A549 (cell line): Measurements from ENCODE around the gene NDUFA8. TPM values are rescaled to one million over a fixed set of nuclear protein-coding genes. Genes with fewer than 3 reads are reported as not detected.

ENCODE experiments used
- ATAC-seq, 2 experiments: fragments of 200-7000 bp in 1 of 2; fragments of >200 bp in 1 of 2; cut with Nextera tagmentation in 1 of 2; cut with Tn5 transposase in 1 of 2; 3 replicates each; pipeline versions ENCODE4 v1.8.0 to v1.9.1; 2018 to 2020; ENCODE audit warnings: mild to moderate bottlenecking in 1 of 2, moderate library complexity in 1 of 2
- CTCF ChIA-PET: fragments of 300-600 bp; sonication (Branson Sonifier 250); formaldehyde crosslinking; extraction: SDS; loops from one replicate; lab custom pipeline; 2021; ENCODE audit warnings: antibody characterized with exemption, inconsistent platforms; lab: Yijun Ruan, JAX
- POLR2A ChIA-PET: fragments of 350-600 bp; formaldehyde crosslinking; extraction: SDS; loops from one replicate; lab custom pipeline; 2021; ENCODE audit warnings: antibody characterized with exemption, inconsistent platforms; lab: Yijun Ruan, JAX
- DNase-seq, 2 experiments: peaks; one replicate each; pipeline versions ENCODE4 v3.0.0 to v3.0.0-alpha.2; 2011 to 2016; ENCODE audit warnings: low read depth in 1 of 2, low spot score in 1 of 2
- FAIRE-seq: peaks from 2 replicates; lab custom pipeline; 2011; peaks lifted over from hg19 to GRCh38; lab: Jason Lieb, UNC
- H3K27ac ChIP-seq, 2 experiments: fragments of >200 bp; sonication (Bioruptor Twin); formaldehyde crosslinking; 3 replicates each; pipeline ENCODE4 v1.5.1; 2016 to 2017
- H3K4me1 ChIP-seq: fragments of >200 bp; sonication (Bioruptor Twin); formaldehyde crosslinking; 3 replicates; pipeline ENCODE4 v1.6.1; 2016
- H3K4me2 ChIP-seq: fragments of >200 bp; sonication (Bioruptor Twin); formaldehyde crosslinking; 3 replicates; pipeline ENCODE4 v1.6.1; 2016
- H3K4me3 ChIP-seq: fragments of >200 bp; sonication (Bioruptor Twin); formaldehyde crosslinking; 3 replicates; pipeline ENCODE4 v1.5.1; 2016
- H3K9me3 ChIP-seq: fragments of >200 bp; sonication (Bioruptor Twin); formaldehyde crosslinking; 3 replicates; pipeline ENCODE4 v1.6.1; 2016
- BHLHE40 ChIP-seq: IDR thresholded peaks from 2 replicates; pipeline ENCODE4 v1.6.1; 2012; ENCODE audit warnings: low read depth, low read length, inconsistent platforms
- CEBPB ChIP-seq, 2 experiments: fragments of >200 bp in 1 of 2; sonication (Bioruptor Twin) in 1 of 2; formaldehyde crosslinking in 1 of 2; IDR thresholded peaks; 2 replicates each; pipeline ENCODE4 v1.6.1; 2012 to 2016
- FOXS1 ChIP-seq: fragments of 250-450 bp; sonication (Bioruptor Pico); IDR thresholded peaks from 2 replicates; pipeline ENCODE4 v1.5.0; 2020; ENCODE audit warnings: mild to moderate bottlenecking, moderate library complexity
- GATA3 ChIP-seq: IDR thresholded peaks from 2 replicates; pipeline ENCODE4 v1.6.1; 2012; ENCODE audit warnings: borderline replicate concordance
- HEYL ChIP-seq: fragments of 250-450 bp; sonication (Bioruptor Pico); IDR thresholded peaks from 2 replicates; pipeline ENCODE4 v1.8.0; 2021; ENCODE audit warnings: mild to moderate bottlenecking, moderate library complexity
- HOXB13 ChIP-seq: fragments of 250-450 bp; sonication (Bioruptor Pico); IDR thresholded peaks from 2 replicates; pipeline ENCODE4 v1.5.0; 2020; ENCODE audit warnings: low read depth, mild to moderate bottlenecking, moderate library complexity
- HOXB5 ChIP-seq: fragments of 250-450 bp; sonication (Bioruptor Pico); IDR thresholded peaks from 2 replicates; pipeline ENCODE4 v1.5.0; 2020; ENCODE audit warnings: mild to moderate bottlenecking, moderate library complexity
- JUNB ChIP-seq: fragments of >200 bp; sonication (Bioruptor Twin); formaldehyde crosslinking; IDR thresholded peaks from 2 replicates; pipeline ENCODE4 v1.6.1; 2016
- KDM1A ChIP-seq: fragments of 200-600 bp; sonication (generic); IDR thresholded peaks from 2 replicates; pipeline ENCODE4 v1.6.1; 2016; ENCODE audit warnings: low read depth, mild to moderate bottlenecking
- POLR2A ChIP-seq: IDR thresholded peaks from 2 replicates; pipeline ENCODE4 v1.6.1; 2012; ENCODE audit warnings: mild to moderate bottlenecking, low read length
- RNF2 ChIP-seq: fragments of 200-600 bp; sonication (generic); IDR thresholded peaks from 2 replicates; pipeline ENCODE4 v1.6.1; 2016; ENCODE audit warnings: low read depth, mild to moderate bottlenecking, antibody characterized with exemption, moderate library complexity, borderline replicate concordance
- SMC3 ChIP-seq: fragments of >200 bp; sonication (Bioruptor Twin); formaldehyde crosslinking; IDR thresholded peaks from 3 replicates; pipeline ENCODE4 v1.6.1; 2018; ENCODE audit warnings: inconsistent platforms
- TFCP2L1 ChIP-seq: fragments of 250-450 bp; sonication (Bioruptor Pico); IDR thresholded peaks from 2 replicates; pipeline ENCODE4 v1.5.0; 2021; ENCODE audit warnings: mild to moderate bottlenecking
- ZFP36 ChIP-seq: fragments of 450-650 bp; IDR thresholded peaks from 2 replicates; pipeline ENCODE4 v1.6.1; 2014; ENCODE audit warnings: borderline replicate concordance; ENCODE audit not compliant: partially characterized antibody
- ZNF302 ChIP-seq: fragments of 250-450 bp; sonication (Bioruptor Pico); IDR thresholded peaks from 2 replicates; pipeline ENCODE4 v1.9.0; 2021; ENCODE audit warnings: inconsistent platforms, mild to moderate bottlenecking, moderate library complexity
- ZSCAN20 ChIP-seq: fragments of 250-450 bp; sonication (Bioruptor Pico); IDR thresholded peaks from 2 replicates; pipeline ENCODE4 v1.8.0; 2022; ENCODE audit warnings: mild to moderate bottlenecking, moderate library complexity
- WGBS: methylation state at CpG from one replicate; pipeline ENCODE4 v1.1.6; 2017; ENCODE audit errors: missing lambda C conversion rate; 5-methylcytosine and 5-hydroxymethylcytosine counted together
- polyA plus RNA-seq, 4 experiments: library from polyadenylated mRNA; depleted of rRNA in 3 of 4; stranded (reverse); fragments of >200 nt; fragmentation: RNase III in 1 of 4; extraction: RNeasy Plus Mini Kit Qiagen cat#74134 plus additional on column Dnase treatment in 1 of 4; gene quantifications; 2 replicates in 3 of 4; 3 replicates in 1 of 4; pipeline ENCODE4 v1.2.3, GENCODE V29; 2011 to 2017
- TF ChIP-seq, protein P1 (sequence below): fragments of 250-450 bp; sonication (Bioruptor Pico); IDR thresholded peaks from 2 replicates; pipeline ENCODE4 v1.5.0; 2021; ENCODE audit warnings: mild to moderate bottlenecking, moderate library complexity, borderline replicate concordance
- TF ChIP-seq, protein P2 (sequence below): fragments of 450-650 bp; IDR thresholded peaks from 2 replicates; pipeline ENCODE4 v1.6.1; 2014; ENCODE audit warnings: antibody characterized with exemption
- TF ChIP-seq, protein P3 (sequence below): fragments of >200 bp; sonication (Bioruptor Twin); formaldehyde crosslinking; IDR thresholded peaks from 3 replicates; pipeline ENCODE4 v1.6.1; 2016
- TF ChIP-seq, protein P4 (sequence below): fragments of >200 bp; sonication (Bioruptor Twin); formaldehyde crosslinking; IDR thresholded peaks from 3 replicates; pipeline ENCODE4 v1.5.1; 2016

NDUFA8 gene
- polyA plus RNA-seq, 2 of the 4 experiments (the other 2 are of a cell fraction), result 120 to 145 TPM

DNA sequence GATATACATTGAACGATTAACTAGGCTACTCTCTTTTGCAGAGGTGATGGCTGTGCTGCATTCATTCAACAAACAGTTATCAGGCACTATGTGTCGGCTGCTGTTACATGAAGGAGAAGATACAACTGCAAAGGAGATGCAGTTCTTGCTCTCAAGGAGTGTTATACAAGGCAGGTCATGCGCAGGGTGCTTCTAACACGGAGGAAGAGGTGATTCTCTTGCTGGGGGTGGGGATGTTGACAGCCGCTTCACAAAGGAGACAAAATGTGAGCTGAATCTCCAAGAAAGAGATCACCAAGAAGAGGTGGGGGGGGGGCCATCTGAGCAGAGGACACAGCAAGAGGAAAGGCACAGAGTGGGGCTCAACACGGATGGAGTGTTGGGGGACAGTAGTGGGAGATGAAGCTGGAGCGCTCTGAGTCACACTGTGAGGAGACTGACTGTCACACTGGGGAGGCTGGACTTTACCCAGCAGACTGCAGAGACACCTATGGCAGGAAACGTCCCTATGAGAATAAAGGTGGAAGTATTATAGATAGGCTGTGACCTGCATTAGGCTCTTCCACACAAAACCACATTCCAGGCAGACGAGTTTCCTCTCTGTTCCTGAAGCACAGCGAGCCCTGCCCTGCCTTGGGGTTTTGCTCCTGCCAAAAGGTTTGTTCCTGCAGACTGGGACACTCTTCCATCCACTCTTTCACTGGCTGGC, 20.9 kb downstream of the NDUFA8 start (continued):
- TF ChIP-seq, protein P1, sequence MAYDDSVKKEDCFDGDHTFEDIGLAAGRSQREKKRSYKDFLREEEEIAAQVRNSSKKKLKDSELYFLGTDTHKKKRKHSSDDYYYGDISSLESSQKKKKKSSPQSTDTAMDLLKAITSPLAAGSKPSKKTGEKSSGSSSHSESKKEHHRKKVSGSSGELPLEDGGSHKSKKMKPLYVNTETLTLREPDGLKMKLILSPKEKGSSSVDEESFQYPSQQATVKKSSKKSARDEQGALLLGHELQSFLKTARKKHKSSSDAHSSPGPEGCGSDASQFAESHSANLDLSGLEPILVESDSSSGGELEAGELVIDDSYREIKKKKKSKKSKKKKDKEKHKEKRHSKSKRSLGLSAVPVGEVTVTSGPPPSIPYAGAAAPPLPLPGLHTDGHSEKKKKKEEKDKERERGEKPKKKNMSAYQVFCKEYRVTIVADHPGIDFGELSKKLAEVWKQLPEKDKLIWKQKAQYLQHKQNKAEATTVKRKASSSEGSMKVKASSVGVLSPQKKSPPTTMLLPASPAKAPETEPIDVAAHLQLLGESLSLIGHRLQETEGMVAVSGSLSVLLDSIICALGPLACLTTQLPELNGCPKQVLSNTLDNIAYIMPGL (CRISPR knock-in tag), result no peak
- TF ChIP-seq POLR2A (no peak), FOXS1 (no peak)
- TF ChIP-seq, protein P2, sequence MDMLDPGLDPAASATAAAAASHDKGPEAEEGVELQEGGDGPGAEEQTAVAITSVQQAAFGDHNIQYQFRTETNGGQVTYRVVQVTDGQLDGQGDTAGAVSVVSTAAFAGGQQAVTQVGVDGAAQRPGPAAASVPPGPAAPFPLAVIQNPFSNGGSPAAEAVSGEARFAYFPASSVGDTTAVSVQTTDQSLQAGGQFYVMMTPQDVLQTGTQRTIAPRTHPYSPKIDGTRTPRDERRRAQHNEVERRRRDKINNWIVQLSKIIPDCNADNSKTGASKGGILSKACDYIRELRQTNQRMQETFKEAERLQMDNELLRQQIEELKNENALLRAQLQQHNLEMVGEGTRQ, result no peak

DNA sequence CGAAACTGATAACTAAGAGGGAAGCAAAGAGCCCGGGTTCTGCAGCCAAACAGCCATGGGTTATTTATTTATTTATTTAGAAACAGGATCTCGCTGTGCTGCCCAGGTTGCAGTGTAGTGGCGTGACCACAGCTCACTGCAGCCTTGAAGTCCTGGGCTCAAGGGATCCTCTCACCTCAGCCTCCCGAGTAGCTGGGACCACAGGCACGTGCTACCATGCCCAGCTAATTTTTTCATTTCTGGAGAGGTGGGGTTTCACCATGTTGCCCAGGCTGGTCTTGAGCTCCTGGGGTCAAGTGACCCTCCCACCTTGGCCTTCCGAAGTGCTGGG, 24.1 kb downstream of the NDUFA8 start:
- DNase-seq (no peak), ATAC-seq (no peak), FAIRE-seq (no peak)
- 62% methylated on average over 7 of the region's 7 CpGs for WGBS
- Histone ChIP-seq H3K27ac (no peak overlapping the region), H3K4me2 (no peak overlapping the region), H3K4me3 (no peak overlapping the region), H3K4me1 (no peaks in the 10 kb centered on the region), H3K9me3 (no peaks in the 10 kb centered on the region)
- TF ChIP-seq SMC3 (no peak), BHLHE40 (no peak), CEBPB (IDR thresholded peaks at IDR 0.05) (no peak), GATA3 (no peak), ZFP36 (no peak), JUNB (no peak), ZSCAN20 (CRISPR knock-in tag) (no peak)
- TF ChIP-seq, protein P3, sequence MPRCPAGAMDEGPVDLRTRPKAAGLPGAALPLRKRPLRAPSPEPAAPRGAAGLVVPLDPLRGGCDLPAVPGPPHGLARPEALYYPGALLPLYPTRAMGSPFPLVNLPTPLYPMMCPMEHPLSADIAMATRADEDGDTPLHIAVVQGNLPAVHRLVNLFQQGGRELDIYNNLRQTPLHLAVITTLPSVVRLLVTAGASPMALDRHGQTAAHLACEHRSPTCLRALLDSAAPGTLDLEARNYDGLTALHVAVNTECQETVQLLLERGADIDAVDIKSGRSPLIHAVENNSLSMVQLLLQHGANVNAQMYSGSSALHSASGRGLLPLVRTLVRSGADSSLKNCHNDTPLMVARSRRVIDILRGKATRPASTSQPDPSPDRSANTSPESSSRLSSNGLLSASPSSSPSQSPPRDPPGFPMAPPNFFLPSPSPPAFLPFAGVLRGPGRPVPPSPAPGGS, result no peak
- TF ChIP-seq, protein P4, sequence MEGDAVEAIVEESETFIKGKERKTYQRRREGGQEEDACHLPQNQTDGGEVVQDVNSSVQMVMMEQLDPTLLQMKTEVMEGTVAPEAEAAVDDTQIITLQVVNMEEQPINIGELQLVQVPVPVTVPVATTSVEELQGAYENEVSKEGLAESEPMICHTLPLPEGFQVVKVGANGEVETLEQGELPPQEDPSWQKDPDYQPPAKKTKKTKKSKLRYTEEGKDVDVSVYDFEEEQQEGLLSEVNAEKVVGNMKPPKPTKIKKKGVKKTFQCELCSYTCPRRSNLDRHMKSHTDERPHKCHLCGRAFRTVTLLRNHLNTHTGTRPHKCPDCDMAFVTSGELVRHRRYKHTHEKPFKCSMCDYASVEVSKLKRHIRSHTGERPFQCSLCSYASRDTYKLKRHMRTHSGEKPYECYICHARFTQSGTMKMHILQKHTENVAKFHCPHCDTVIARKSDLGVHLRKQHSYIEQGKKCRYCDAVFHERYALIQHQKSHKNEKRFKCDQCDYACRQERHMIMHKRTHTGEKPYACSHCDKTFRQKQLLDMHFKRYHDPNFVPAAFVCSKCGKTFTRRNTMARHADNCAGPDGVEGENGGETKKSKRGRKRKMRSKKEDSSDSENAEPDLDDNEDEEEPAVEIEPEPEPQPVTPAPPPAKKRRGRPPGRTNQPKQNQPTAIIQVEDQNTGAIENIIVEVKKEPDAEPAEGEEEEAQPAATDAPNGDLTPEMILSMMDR, result no peak
- TF ChIP-seq, protein P1 (CRISPR knock-in tag), result no peak
- CTCF ChIA-PET, result interaction anchor here (0.6 to 6.2 kb wide), 5 partner anchors 12 to 863 kb away, joined by 3 to 86 read pairs (median 11); partner anchors contain the start of genes MRRF and RBM18
- POLR2A ChIA-PET, result no interaction called here

DNA sequence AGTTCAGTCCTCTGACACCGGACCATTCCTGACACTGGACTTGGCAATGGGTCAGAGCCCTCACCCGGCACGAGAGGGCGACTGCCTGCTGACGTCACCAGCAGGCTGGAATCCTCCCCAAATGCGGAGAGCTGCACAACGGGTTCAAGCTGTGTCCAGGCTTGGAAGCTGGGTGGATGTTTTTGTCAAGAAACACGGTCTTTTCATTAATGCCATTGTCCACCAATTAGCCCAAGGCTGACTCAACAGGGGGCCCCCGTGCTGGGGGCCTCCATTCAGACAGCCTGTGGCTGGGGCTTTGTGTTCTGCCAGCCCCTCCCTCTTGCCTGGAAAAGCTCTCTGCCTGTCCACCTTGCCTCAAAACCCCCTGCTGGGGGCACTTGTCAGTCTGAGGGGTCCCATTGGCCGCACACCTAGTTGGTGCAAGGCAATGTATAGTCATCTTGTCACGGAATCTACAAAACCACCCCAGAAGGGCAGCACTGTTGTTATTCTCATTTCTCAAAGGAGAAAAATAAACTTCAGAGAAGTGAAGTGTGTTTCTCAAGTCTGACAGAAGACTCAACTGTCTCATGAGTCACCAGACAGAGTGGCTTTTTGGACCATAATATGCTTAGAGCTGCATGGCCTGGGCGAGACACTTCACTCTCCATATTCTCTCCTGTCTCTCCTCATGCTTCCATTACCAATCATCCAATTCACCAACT, 24.6 kb downstream of the NDUFA8 start:
- no peak overlapping the region for H3K4me3 ChIP-seq
- 63% methylated on average over 12 of the region's 12 CpGs for WGBS
- POLR2A ChIA-PET, result no interaction called here
- ATAC-seq, result no peak
- no peaks in the 10 kb centered on the region for H3K9me3 ChIP-seq
- no peak overlapping the region for H3K27ac ChIP-seq
- H3K4me1 ChIP-seq, result no peaks in the 10 kb centered on the region
- FAIRE-seq, result no peak
- TF ChIP-seq KDM1A, result no peak
- TF ChIP-seq HOXB13 (CRISPR knock-in tag), result no peak
- no peak for TF ChIP-seq TFCP2L1
- no peak for TF ChIP-seq HOXB5
- no peak for TF ChIP-seq ZNF302
- TF ChIP-seq HEYL (CRISPR knock-in tag), result no peak
- TF ChIP-seq, protein P2, result no peak
- no peak for TF ChIP-seq RNF2
- no peak for TF ChIP-seq SMC3
- DNase-seq, result no peak
- H3K4me2 ChIP-seq, result no peak overlapping the region
- CTCF ChIA-PET, result interaction anchor here (1.4 to 6.2 kb wide), 5 partner anchors 11 to 675 kb away, joined by 5 to 86 read pairs (median 11); no protein-coding TSS in a partner anchor
